C4-2B (cell line): ENCODE results near the gene MAN1A1.

Source experiments
- CTCF ChIP-seq: fragments of 450-650 bp; conservative IDR thresholded peaks from 2 replicates; pipeline ENCODE4 v1.5.1; 2017; ENCODE audit warnings: mild to moderate bottlenecking
- ZFX ChIP-seq: fragments of 450-650 bp; IDR thresholded peaks from 2 replicates; pipeline ENCODE4 v1.6.1; 2017

GRCh38 chr6:119128252-119128912 is 221.2 kb downstream of the MAN1A1 start:
- TF ChIP-seq CTCF = no peak
- no peak for TF ChIP-seq ZFX
